HG03066 (cell line): ENCODE results near the gene NUBP1.
"Not testable (repeated sequence)": the region's sequence is repeated elsewhere in the genome, so short reads cannot be mapped to it uniquely, and the experiment has no call there.

Experiments used
- ATAC-seq: cut with Tn5 transposase; IDR thresholded peaks from one replicate; pipeline ENCODE4 v1.9.1; 2021; ENCODE audit warnings: low read depth; ENCODE audit not compliant: unreplicated experiment

The NUBP1 gene

GRCh38 chr16:10743610-10744369 lies at the start of gene NUBP1:
Gene NUBP1 (plus strand): TSS chr16:10743842. CDS start chr16:10743864, 22 bp downstream.
- peak; percentile 75 for ATAC-seq

- ATAC-seq = no peak
Measured at GRCh38 chr16:10693889-10694288, 49.8 kb upstream of the NUBP1 start.

- no peak for ATAC-seq
Measured at GRCh38 chr16:10694306-10694705, 49.3 kb upstream of the NUBP1 start.

GRCh38 chr16:10694830-10695229 lies 48.8 kb upstream of the NUBP1 start, which contains the start of gene TEKT5:
Gene TEKT5 (minus strand): TSS chr16:10694930. CDS start chr16:10694873, 57 bp downstream.
- ATAC-seq = no peak

GRCh38 chr16:10699756-10700155 lies 43.9 kb upstream of the NUBP1 start:
- ATAC-seq = no peak

- no peak for ATAC-seq
Measured at GRCh38 chr16:10708969-10709368, 34.7 kb upstream of the NUBP1 start.

GRCh38 chr16:10728003-10728887 lies 15.4 kb upstream of the NUBP1 start:
- ATAC-seq = no peak

- ATAC-seq = no peak
Measured at GRCh38 chr16:10729104-10730048, 14.3 kb upstream of the NUBP1 start.

GRCh38 chr16:10731790-10732189 lies 11.9 kb upstream of the NUBP1 start:
- no peak for ATAC-seq

GRCh38 chr16:10737068-10737625 lies 6.5 kb upstream of the NUBP1 start:
- peak; percentile 41 for ATAC-seq

- peak; percentile 68 for ATAC-seq
Measured at GRCh38 chr16:10738231-10739077, 5.2 kb upstream of the NUBP1 start.

- no peak for ATAC-seq
Measured at GRCh38 chr16:10740000-10740844, 3.4 kb upstream of the NUBP1 start.

GRCh38 chr16:10740845-10741208 lies 2.8 kb upstream of the NUBP1 start:
- ATAC-seq = no peak

- not testable (repeated sequence) for ATAC-seq
Measured at GRCh38 chr16:10741249-10741648, 2.4 kb upstream of the NUBP1 start.

GRCh38 chr16:10741844-10742243 lies 1.8 kb upstream of the NUBP1 start:
- no peak for ATAC-seq

- no peak for ATAC-seq
Measured at GRCh38 chr16:10743227-10743609, 424 bp upstream of the NUBP1 start.

- no peak for ATAC-seq
Measured at GRCh38 chr16:10744370-10745030, 858 bp downstream of the NUBP1 start.

- no peak for ATAC-seq
Measured at GRCh38 chr16:10745841-10746240, 2.2 kb downstream of the NUBP1 start.
